Measurements from ENCODE around the gene FGFR4.

DNA sequence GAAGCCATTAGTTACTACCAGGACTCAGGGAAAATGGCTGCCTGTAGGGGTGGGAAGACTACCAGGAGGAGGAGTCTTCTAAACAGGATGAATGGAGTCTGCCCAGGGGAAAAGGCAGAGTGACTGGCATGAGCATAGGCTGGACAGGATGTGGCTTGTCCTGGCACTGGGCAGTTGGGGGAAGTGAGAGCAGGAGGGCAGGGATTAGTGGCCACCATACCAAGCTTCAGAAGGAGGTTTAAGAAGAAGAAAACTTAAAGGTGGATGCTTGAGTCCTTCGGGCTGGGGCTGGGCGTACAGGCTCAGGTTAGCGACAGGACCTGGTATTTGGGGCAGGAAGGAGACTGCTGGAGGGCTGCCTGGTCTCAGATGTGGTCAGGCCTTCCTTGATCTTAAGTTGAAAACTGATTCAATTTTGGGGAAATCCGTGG is 41.9 kb downstream of the FGFR4 start:
- no peak for TF ChIP-seq EZH2 (IDR thresholded peaks at IDR 0.05; ENCODE audit: low read depth, unreplicated experiment)
- TF ChIP-seq, protein P1, sequence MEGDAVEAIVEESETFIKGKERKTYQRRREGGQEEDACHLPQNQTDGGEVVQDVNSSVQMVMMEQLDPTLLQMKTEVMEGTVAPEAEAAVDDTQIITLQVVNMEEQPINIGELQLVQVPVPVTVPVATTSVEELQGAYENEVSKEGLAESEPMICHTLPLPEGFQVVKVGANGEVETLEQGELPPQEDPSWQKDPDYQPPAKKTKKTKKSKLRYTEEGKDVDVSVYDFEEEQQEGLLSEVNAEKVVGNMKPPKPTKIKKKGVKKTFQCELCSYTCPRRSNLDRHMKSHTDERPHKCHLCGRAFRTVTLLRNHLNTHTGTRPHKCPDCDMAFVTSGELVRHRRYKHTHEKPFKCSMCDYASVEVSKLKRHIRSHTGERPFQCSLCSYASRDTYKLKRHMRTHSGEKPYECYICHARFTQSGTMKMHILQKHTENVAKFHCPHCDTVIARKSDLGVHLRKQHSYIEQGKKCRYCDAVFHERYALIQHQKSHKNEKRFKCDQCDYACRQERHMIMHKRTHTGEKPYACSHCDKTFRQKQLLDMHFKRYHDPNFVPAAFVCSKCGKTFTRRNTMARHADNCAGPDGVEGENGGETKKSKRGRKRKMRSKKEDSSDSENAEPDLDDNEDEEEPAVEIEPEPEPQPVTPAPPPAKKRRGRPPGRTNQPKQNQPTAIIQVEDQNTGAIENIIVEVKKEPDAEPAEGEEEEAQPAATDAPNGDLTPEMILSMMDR (conservative IDR thresholded peaks at IDR 0.05; ENCODE audit: low read depth in 2 of 2): no peak
- TF ChIP-seq POLR2AphosphoS5 (IDR thresholded peaks at IDR 0.05; ENCODE audit: low read depth): no peak
- TF ChIP-seq, protein P2, sequence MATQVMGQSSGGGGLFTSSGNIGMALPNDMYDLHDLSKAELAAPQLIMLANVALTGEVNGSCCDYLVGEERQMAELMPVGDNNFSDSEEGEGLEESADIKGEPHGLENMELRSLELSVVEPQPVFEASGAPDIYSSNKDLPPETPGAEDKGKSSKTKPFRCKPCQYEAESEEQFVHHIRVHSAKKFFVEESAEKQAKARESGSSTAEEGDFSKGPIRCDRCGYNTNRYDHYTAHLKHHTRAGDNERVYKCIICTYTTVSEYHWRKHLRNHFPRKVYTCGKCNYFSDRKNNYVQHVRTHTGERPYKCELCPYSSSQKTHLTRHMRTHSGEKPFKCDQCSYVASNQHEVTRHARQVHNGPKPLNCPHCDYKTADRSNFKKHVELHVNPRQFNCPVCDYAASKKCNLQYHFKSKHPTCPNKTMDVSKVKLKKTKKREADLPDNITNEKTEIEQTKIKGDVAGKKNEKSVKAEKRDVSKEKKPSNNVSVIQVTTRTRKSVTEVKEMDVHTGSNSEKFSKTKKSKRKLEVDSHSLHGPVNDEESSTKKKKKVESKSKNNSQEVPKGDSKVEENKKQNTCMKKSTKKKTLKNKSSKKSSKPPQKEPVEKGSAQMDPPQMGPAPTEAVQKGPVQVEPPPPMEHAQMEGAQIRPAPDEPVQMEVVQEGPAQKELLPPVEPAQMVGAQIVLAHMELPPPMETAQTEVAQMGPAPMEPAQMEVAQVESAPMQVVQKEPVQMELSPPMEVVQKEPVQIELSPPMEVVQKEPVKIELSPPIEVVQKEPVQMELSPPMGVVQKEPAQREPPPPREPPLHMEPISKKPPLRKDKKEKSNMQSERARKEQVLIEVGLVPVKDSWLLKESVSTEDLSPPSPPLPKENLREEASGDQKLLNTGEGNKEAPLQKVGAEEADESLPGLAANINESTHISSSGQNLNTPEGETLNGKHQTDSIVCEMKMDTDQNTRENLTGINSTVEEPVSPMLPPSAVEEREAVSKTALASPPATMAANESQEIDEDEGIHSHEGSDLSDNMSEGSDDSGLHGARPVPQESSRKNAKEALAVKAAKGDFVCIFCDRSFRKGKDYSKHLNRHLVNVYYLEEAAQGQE (IDR thresholded peaks at IDR 0.05; ENCODE audit: unreplicated experiment): no peak
- TF ChIP-seq EZH2phosphoT487 (IDR thresholded peaks at IDR 0.05; ENCODE audit: unreplicated experiment): no peak
- TF ChIP-seq ZNF331 (CRISPR knock-in tag; IDR thresholded peaks at IDR 0.05; ENCODE audit: low read depth): no peak
- TF ChIP-seq CREB1 (CRISPR knock-in tag; IDR thresholded peaks at IDR 0.05; ENCODE audit: low read depth): no peak
- TF ChIP-seq STAT1 (IDR thresholded peaks at IDR 0.05; ENCODE audit: unreplicated experiment): no peak
- no peak for TF ChIP-seq ZNF114 (CRISPR knock-in tag; IDR thresholded peaks at IDR 0.05)

Data from GM23338 (cell line).